ENCODE data around the gene WWOX.

DNA sequence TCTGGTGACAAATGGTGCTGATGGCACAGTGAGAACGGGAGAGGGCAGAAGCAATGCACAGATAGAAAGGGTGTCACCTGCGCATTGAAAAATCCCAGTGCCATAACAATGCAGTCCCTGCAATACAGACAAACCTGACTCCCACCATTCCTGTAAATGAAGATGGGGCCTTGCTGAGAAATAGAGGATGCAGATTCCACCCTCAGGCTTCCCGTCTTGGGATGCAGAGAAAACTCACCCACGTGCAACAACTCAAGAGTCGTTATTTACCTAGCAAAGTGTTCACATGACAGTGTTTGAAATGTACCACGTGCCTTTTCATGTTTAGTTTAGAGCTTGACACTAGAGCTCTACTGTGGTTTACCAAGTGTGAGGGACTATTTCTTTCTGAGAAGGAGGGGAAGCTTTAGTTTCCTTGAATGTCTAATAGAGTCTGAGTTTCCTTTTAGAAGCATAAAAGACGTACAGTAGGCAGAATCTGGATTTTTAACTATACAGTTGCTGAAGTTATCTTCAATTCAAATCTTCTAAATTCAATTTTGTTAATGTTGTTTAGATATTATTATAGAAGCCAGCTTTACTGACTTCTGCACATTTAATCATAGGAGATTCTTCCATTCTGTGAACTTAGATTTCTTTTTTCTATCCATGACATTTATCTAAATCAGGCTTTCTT is 35.6 kb downstream of the WWOX start:
- TF ChIP-seq, protein P1, sequence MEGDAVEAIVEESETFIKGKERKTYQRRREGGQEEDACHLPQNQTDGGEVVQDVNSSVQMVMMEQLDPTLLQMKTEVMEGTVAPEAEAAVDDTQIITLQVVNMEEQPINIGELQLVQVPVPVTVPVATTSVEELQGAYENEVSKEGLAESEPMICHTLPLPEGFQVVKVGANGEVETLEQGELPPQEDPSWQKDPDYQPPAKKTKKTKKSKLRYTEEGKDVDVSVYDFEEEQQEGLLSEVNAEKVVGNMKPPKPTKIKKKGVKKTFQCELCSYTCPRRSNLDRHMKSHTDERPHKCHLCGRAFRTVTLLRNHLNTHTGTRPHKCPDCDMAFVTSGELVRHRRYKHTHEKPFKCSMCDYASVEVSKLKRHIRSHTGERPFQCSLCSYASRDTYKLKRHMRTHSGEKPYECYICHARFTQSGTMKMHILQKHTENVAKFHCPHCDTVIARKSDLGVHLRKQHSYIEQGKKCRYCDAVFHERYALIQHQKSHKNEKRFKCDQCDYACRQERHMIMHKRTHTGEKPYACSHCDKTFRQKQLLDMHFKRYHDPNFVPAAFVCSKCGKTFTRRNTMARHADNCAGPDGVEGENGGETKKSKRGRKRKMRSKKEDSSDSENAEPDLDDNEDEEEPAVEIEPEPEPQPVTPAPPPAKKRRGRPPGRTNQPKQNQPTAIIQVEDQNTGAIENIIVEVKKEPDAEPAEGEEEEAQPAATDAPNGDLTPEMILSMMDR (conservative IDR thresholded peaks at IDR 0.05; ENCODE audit: low read depth, low read length), result no peak
- no peak for TF ChIP-seq POLR2A (IDR thresholded peaks at IDR 0.05; ENCODE audit: low read depth, low read length)
- TF ChIP-seq FOS (IDR thresholded peaks at IDR 0.05; ENCODE audit: low read depth, low read length), result no peak
- TF ChIP-seq, protein P2, sequence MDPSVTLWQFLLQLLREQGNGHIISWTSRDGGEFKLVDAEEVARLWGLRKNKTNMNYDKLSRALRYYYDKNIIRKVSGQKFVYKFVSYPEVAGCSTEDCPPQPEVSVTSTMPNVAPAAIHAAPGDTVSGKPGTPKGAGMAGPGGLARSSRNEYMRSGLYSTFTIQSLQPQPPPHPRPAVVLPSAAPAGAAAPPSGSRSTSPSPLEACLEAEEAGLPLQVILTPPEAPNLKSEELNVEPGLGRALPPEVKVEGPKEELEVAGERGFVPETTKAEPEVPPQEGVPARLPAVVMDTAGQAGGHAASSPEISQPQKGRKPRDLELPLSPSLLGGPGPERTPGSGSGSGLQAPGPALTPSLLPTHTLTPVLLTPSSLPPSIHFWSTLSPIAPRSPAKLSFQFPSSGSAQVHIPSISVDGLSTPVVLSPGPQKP (IDR thresholded peaks at IDR 0.05; ENCODE audit: borderline replicate concordance, low read depth, low read length), result no peak
- TF ChIP-seq NFE2L2 (IDR thresholded peaks at IDR 0.05; ENCODE audit: low read depth, low read length), result no peak
- TF ChIP-seq, protein P3, sequence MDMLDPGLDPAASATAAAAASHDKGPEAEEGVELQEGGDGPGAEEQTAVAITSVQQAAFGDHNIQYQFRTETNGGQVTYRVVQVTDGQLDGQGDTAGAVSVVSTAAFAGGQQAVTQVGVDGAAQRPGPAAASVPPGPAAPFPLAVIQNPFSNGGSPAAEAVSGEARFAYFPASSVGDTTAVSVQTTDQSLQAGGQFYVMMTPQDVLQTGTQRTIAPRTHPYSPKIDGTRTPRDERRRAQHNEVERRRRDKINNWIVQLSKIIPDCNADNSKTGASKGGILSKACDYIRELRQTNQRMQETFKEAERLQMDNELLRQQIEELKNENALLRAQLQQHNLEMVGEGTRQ (IDR thresholded peaks at IDR 0.05; ENCODE audit: low read depth, low read length), result no peak
- no peak for TF ChIP-seq MXI1 (IDR thresholded peaks at IDR 0.05; ENCODE audit: borderline replicate concordance, low read depth, low read length)
